GM12878 (cell line): ENCODE data around the gene EIF4EBP2.

Source experiments
- CBFB ChIP-seq: IDR thresholded peaks from 2 replicates; pipeline ENCODE4 v1.6.1; 2016; ENCODE audit warnings: antibody characterized with exemption, low read depth
- CHD1 ChIP-seq: IDR thresholded peaks from 2 replicates; pipeline ENCODE4 v1.6.1; 2012; ENCODE audit warnings: low read depth, low read length, improper control_type of control experiment
- ESRRA ChIP-seq: IDR thresholded peaks from 2 replicates; pipeline ENCODE4 v1.6.1; 2012; ENCODE audit warnings: mild to moderate bottlenecking, low read length, improper control_type of control experiment
- EZH2 ChIP-seq: IDR thresholded peaks from 2 replicates; pipeline ENCODE4 v1.6.1; 2012; ENCODE audit warnings: low read depth, mild to moderate bottlenecking, control low read depth, inconsistent platforms, low read length, borderline replicate concordance; ENCODE audit not compliant: control insufficient read depth
- GATAD2B ChIP-seq: fragments of 450-650 bp; conservative IDR thresholded peaks from 2 replicates; pipeline ENCODE4 v1.6.1; 2017; ENCODE audit warnings: low read depth, mild to moderate bottlenecking, moderate library complexity
- NFIC ChIP-seq: IDR thresholded peaks from 2 replicates; pipeline ENCODE4 v1.6.1; 2012; ENCODE audit warnings: low read depth, mild to moderate bottlenecking, inconsistent platforms, low read length, moderate library complexity
- NR2F1 ChIP-seq: fragments of 450-650 bp; conservative IDR thresholded peaks from 2 replicates; pipeline ENCODE4 v1.6.1; 2017; ENCODE audit warnings: mild to moderate bottlenecking
- POLR2A ChIP-seq: IDR thresholded peaks from 2 replicates; pipeline ENCODE4 v1.6.1; 2011; ENCODE audit warnings: low read depth, mild to moderate bottlenecking, low read length
- SIN3A ChIP-seq: IDR thresholded peaks from 2 replicates; pipeline ENCODE4 v1.6.1; 2012; ENCODE audit warnings: low read depth, low read length, improper control_type of control experiment
- SMC3 ChIP-seq: IDR thresholded peaks from 2 replicates; pipeline ENCODE4 v1.6.1; 2011; ENCODE audit warnings: low read length, improper control_type of control experiment, borderline replicate concordance
- ZNF24 ChIP-seq: fragments of 450-650 bp; IDR thresholded peaks from 2 replicates; pipeline ENCODE4 v1.6.1; 2017; ENCODE audit warnings: antibody characterized with exemption, mild to moderate bottlenecking
- ZZZ3 ChIP-seq: IDR thresholded peaks from 2 replicates; pipeline ENCODE4 v1.6.1; 2011; ENCODE audit warnings: low read depth; ENCODE audit not compliant: control insufficient read depth, insufficient read length
- TF ChIP-seq, protein P1 (sequence below): IDR thresholded peaks from 2 replicates; pipeline ENCODE4 v1.6.1; 2012; ENCODE audit warnings: low read depth, low read length, improper control_type of control experiment
- TF ChIP-seq, protein P2 (sequence below), 3 experiments: IDR thresholded peaks in 2 of 3; conservative IDR thresholded peaks in 1 of 3; 2 replicates each; pipeline ENCODE4 v1.5.1; 2011; ENCODE audit warnings: low read depth in 3 of 3, low read length in 3 of 3, mild to moderate bottlenecking in 3 of 3, control low read depth in 2 of 3, moderate library complexity in 2 of 3, inconsistent platforms in 1 of 3, mixed read lengths in 1 of 3; ENCODE audit not compliant: control insufficient read depth in 2 of 3, insufficient read depth in 1 of 3; ENCODE audit errors: extremely low read depth in 1 of 3

DNA sequence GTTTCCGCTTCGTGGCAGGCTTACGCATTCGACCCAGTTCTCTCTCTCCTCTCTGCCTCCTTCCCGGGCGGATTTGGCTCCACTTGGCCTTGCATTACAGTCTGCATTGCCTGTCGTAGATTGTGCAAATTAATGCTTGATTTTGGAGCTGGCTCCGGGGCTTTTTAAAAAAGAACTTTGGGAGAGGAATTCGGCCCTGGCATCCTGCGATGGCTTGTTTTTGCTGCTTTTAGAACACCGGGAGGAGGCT is 767 bp downstream of the EIF4EBP2 start:
- TF ChIP-seq, protein P1, sequence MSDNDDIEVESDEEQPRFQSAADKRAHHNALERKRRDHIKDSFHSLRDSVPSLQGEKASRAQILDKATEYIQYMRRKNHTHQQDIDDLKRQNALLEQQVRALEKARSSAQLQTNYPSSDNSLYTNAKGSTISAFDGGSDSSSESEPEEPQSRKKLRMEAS, result no peak
- TF ChIP-seq POLR2A (no peak), SMC3 (no peak), ESRRA (no peak), SIN3A (no peak), CHD1 (no peak), EZH2 (no peak), ZNF24 (no peak), NR2F1 (no peak), ZZZ3 (no peak), CBFB (no peak), NFIC (no peak), GATAD2B (no peak)
- TF ChIP-seq, protein P2, sequence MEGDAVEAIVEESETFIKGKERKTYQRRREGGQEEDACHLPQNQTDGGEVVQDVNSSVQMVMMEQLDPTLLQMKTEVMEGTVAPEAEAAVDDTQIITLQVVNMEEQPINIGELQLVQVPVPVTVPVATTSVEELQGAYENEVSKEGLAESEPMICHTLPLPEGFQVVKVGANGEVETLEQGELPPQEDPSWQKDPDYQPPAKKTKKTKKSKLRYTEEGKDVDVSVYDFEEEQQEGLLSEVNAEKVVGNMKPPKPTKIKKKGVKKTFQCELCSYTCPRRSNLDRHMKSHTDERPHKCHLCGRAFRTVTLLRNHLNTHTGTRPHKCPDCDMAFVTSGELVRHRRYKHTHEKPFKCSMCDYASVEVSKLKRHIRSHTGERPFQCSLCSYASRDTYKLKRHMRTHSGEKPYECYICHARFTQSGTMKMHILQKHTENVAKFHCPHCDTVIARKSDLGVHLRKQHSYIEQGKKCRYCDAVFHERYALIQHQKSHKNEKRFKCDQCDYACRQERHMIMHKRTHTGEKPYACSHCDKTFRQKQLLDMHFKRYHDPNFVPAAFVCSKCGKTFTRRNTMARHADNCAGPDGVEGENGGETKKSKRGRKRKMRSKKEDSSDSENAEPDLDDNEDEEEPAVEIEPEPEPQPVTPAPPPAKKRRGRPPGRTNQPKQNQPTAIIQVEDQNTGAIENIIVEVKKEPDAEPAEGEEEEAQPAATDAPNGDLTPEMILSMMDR (IDR thresholded peaks at IDR 0.05 in 2 of 3, conservative IDR thresholded peaks at IDR 0.05 in 1 of 3; ENCODE audit: control insufficient read depth in 2 of 3, extremely low read depth in 1 of 3, insufficient read depth in 1 of 3, low read depth in 3 of 3, low read length in 3 of 3), result no peak
